Peyer's patch (tissue), 4 donors: ENCODE results near the gene TMEM164. TPM values are rescaled to one million over a fixed set of nuclear protein-coding genes. Genes with fewer than 3 reads are reported as not detected.

Experiments
- DNase-seq, 3 donors: peaks; one replicate each; pipeline ENCODE4 v3.0.0-alpha.2; 2017 to 2019
- H3K27ac ChIP-seq, 4 donors: fragments of 200-600 bp; sonication (generic); one replicate each; pipeline ENCODE4 v1.5.1; 2016 to 2019
- H3K27me3 ChIP-seq, 2 donors: fragments of 200-600 bp; sonication (generic); one replicate each; pipeline ENCODE4 v1.5.1; 2019
- H3K36me3 ChIP-seq, 3 donors: fragments of 200-600 bp; sonication (generic); one replicate each; pipeline ENCODE4 v1.5.1; 2016 to 2019
- H3K4me1 ChIP-seq, 4 donors: fragments of 200-600 bp; sonication (generic); one replicate each; pipeline ENCODE4 v1.5.1; 2016 to 2019
- H3K4me3 ChIP-seq, 4 donors: fragments of 200-600 bp; sonication (generic); 1 replicate in 3 of 4; 2 replicates in 1 of 4; pipeline ENCODE4 v1.5.1; 2016 to 2019; ENCODE audit warnings: mild to moderate bottlenecking in 1 of 4
- H3K9me3 ChIP-seq, 4 donors: fragments of 200-600 bp; sonication (generic); one replicate each; pipeline ENCODE4 v1.5.1; 2016 to 2019; ENCODE audit warnings: mild to moderate bottlenecking in 1 of 4
- POLR2A ChIP-seq, 2 donors: fragments of 450-650 bp; IDR thresholded peaks; one replicate each; pipeline ENCODE4 v1.5.1; 2017; ENCODE audit warnings: antibody characterized with exemption in 2 of 2, mild to moderate bottlenecking in 2 of 2, moderate library complexity in 2 of 2
- small RNA-seq, 2 donors: library from RNA; depleted of rRNA; stranded (forward); fragments of <200 nt; gene quantifications; one replicate each; pipeline ENCODE3, GENCODE V24; 2016
- total RNA-seq, 4 donors: library from RNA; depleted of rRNA; stranded (reverse); fragments of >200 nt; gene quantifications; one replicate each; pipeline ENCODE4 v1.1.0, GENCODE V29; 2016
- TF ChIP-seq, protein P1 (sequence below), 6 experiments: fragments of 450-650 bp in 4 of 6; fragments of 200-600 bp in 2 of 6; sonication (generic) in 1 of 6; IDR thresholded peaks; one replicate each; pipeline ENCODE4 v1.5.1; 2017 to 2019; ENCODE audit warnings: antibody characterized with exemption in 6 of 6, mild to moderate bottlenecking in 3 of 6, moderate library complexity in 1 of 6

The TMEM164 gene
- total RNA-seq, 4 donors from 2014 or later, result 25.6 to 79.7 (median 73.8) TPM

DNA sequence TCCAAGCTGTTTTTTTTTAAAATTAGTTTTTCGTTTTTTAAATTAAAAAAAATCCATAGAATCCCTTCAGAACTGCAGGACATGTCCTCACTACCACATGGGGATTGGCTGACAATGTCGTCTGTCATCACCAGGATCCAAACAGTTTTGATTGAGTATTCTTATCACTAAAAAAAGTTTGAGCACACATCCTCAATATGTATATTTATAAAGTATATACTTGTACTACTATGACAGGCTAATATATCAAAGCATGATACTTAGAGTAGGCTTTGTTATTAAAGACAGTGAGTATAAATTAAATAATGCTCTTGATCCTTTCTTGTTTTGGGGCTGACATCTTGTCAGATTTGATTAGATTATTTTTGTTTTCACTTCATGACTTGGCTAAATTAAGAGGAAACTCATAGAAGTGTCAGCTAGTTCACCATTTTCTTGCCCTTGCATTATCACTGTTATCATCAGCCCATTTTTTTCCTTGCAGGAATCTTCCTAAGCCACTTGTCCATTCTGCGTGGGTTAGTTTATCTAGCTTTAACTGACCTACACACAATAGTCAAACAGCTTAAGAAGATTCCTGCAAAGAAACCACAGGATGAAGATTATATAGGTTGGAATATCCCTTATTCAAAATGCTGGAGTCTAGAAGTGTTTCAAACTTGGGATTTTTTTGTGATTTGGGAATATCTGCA lies 222.2 kb downstream of the TMEM164 start:
- no peaks in the 10 kb centered on the region for H3K4me1 ChIP-seq
- H3K4me3 ChIP-seq, result no peak overlapping the region
- H3K9me3 ChIP-seq, result no peaks in the 10 kb centered on the region
- TF ChIP-seq POLR2A (IDR thresholded peaks at IDR 0.05), result no peak
- TF ChIP-seq, protein P1, sequence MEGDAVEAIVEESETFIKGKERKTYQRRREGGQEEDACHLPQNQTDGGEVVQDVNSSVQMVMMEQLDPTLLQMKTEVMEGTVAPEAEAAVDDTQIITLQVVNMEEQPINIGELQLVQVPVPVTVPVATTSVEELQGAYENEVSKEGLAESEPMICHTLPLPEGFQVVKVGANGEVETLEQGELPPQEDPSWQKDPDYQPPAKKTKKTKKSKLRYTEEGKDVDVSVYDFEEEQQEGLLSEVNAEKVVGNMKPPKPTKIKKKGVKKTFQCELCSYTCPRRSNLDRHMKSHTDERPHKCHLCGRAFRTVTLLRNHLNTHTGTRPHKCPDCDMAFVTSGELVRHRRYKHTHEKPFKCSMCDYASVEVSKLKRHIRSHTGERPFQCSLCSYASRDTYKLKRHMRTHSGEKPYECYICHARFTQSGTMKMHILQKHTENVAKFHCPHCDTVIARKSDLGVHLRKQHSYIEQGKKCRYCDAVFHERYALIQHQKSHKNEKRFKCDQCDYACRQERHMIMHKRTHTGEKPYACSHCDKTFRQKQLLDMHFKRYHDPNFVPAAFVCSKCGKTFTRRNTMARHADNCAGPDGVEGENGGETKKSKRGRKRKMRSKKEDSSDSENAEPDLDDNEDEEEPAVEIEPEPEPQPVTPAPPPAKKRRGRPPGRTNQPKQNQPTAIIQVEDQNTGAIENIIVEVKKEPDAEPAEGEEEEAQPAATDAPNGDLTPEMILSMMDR (IDR thresholded peaks at IDR 0.05), result no peak
- DNase-seq, result no peak
- no peak overlapping the region for H3K27ac ChIP-seq
- no peaks in the 10 kb centered on the region for H3K27me3 ChIP-seq
- no peaks in the 10 kb centered on the region for H3K36me3 ChIP-seq

DNA sequence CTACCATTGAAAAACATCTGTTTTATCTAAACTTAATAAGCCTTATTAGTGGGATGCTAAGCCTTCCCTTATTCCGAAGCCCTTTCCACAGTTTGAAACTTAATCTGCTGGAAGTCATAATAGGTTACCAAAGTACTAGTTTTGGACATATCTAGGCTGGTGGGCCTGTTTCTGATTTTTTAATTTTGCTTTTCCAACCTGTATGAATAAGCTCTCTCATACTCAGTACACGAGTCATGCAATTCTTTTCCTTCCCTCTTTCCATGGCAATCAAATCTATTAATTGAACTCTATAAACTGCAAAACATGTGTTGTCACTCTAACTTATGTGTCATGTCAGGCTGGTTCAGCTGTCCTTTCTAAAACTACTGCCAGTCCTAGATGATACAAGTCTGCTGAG lies 224.0 kb downstream of the TMEM164 start:
- no peak overlapping the region for H3K4me3 ChIP-seq
- TF ChIP-seq POLR2A (IDR thresholded peaks at IDR 0.05), result no peak
- TF ChIP-seq, protein P1 (IDR thresholded peaks at IDR 0.05), result no peak
- no peak overlapping the region for H3K27ac ChIP-seq
- H3K9me3 ChIP-seq, result no peaks in the 10 kb centered on the region
- no peaks in the 10 kb centered on the region for H3K27me3 ChIP-seq
- DNase-seq, result no peak
- no peaks in the 10 kb centered on the region for H3K36me3 ChIP-seq
- no peaks in the 10 kb centered on the region for H3K4me1 ChIP-seq

Small RNAs within 50 kb of the gene (small RNA-seq; reads per million reads assigned to genes)
- 0 reads per million in 2 donors for gene MIR3978
- 6.6 to 28.9 reads per million in 2 donors for gene MIR652
- 0 to 0.06 reads per million in 2 donors for gene SNORD96B
